B cell (primary cell): Measurements from ENCODE around the gene ENG. TPM values are rescaled to one million over a fixed set of nuclear protein-coding genes. Genes with fewer than 3 reads are reported as not detected.

Experiments
- ATAC-seq: fragments of 200-7000 bp; cut with Tn5 transposase; one replicate; pipeline ENCODE4 v1.10.0; 2021; ENCODE audit warnings: low read depth, mild to moderate bottlenecking, moderate number of reproducible peaks, moderate library complexity
- CTCF ChIA-PET: fragments of 350-600 bp; sonication (Branson Sonifier 250); formaldehyde crosslinking; loops from one replicate; lab custom pipeline; 2021; ENCODE audit warnings: antibody characterized with exemption, inconsistent platforms; lab: Charles Lee
- POLR2A ChIA-PET: fragments of 350-600 bp; sonication (Branson Sonifier 250); formaldehyde crosslinking; loops from one replicate; lab custom pipeline; 2021; ENCODE audit warnings: antibody characterized with exemption; lab: Charles Lee
- DNase-seq: peaks from one replicate; pipeline ENCODE4 v3.0.0; 2013
- H2AFZ ChIP-seq: 2 replicates; pipeline ENCODE4 v1.6.1; 2012; ENCODE audit warnings: mild to moderate bottlenecking, low read depth, low read length; ENCODE audit not compliant: insufficient read depth, poor library complexity, severe bottlenecking
- H3K27ac ChIP-seq, 2 donors: 1 replicate in 1 of 2; 2 replicates in 1 of 2; pipeline ENCODE4 v1.5.1; 2012 to 2013; ENCODE audit warnings: low read length in 2 of 2, mild to moderate bottlenecking in 2 of 2, moderate library complexity in 1 of 2
- H3K27me3 ChIP-seq, 4 experiments: fragments of 200-600 bp in 1 of 4; sonication (generic) in 1 of 4; replicated peaks in 1 of 4; 1 replicate in 2 of 4; 2 replicates in 2 of 4; pipeline versions ENCODE4 v1.6.1 to v1.7.0; 2013 to 2016; ENCODE audit warnings: low read length in 3 of 4, mild to moderate bottlenecking in 2 of 4, mixed read lengths in 1 of 4, moderate library complexity in 1 of 4; ENCODE audit not compliant: insufficient read depth in 4 of 4, control insufficient read depth in 3 of 4; ENCODE audit errors: control extremely low read depth in 1 of 4
- H3K36me3 ChIP-seq, 2 experiments: replicated peaks in 1 of 2; 1 replicate in 1 of 2; 2 replicates in 1 of 2; pipeline versions ENCODE4 v1.6.1 to v1.7.1; 2013; ENCODE audit warnings: low read length in 1 of 2; ENCODE audit not compliant: insufficient read depth in 2 of 2, control insufficient read depth in 1 of 2; ENCODE audit errors: control extremely low read depth in 1 of 2, extremely low read depth in 1 of 2
- H3K4me1 ChIP-seq, 2 donors: fragments of 200-600 bp in 1 of 2; sonication (generic) in 1 of 2; 1 replicate in 1 of 2; 2 replicates in 1 of 2; pipeline versions ENCODE4 v1.5.1 to v1.6.1; 2013 to 2017; ENCODE audit warnings: low read length in 2 of 2; ENCODE audit not compliant: control insufficient read depth in 2 of 2, insufficient read depth in 2 of 2
- H3K4me2 ChIP-seq: replicated peaks from 2 replicates; pipeline ENCODE3; 2012; ENCODE audit warnings: mild to moderate bottlenecking, low read depth, low read length; ENCODE audit not compliant: poor library complexity, severe bottlenecking
- H3K4me3 ChIP-seq, 5 experiments: fragments of 200-600 bp in 1 of 5; sonication (generic) in 1 of 5; 1 replicate in 3 of 5; 2 replicates in 2 of 5; pipeline versions ENCODE4 v1.5.1 to v1.7.0; 2011 to 2016; ENCODE audit warnings: low read length in 4 of 5, mild to moderate bottlenecking in 4 of 5, low read depth in 2 of 5, control low read depth in 1 of 5, moderate library complexity in 1 of 5; ENCODE audit not compliant: insufficient read depth in 1 of 5; ENCODE audit errors: control extremely low read depth in 1 of 5, extremely low read depth in 1 of 5
- H3K79me2 ChIP-seq: fragments of 200-600 bp; sonication (generic); one replicate; pipeline ENCODE4 v1.6.0; 2016; ENCODE audit warnings: low read length; ENCODE audit not compliant: control insufficient read depth, insufficient read depth
- H3K9ac ChIP-seq: fragments of 200-600 bp; sonication (generic); 2 replicates; pipeline ENCODE4 v1.6.1; 2017; ENCODE audit warnings: mild to moderate bottlenecking, low read length, moderate library complexity
- H3K9me3 ChIP-seq, 3 donors: one replicate each; pipeline versions ENCODE4 v1.6.1 to v1.7.1; 2013; ENCODE audit warnings: low read length in 2 of 3; ENCODE audit not compliant: control insufficient read depth in 2 of 3, insufficient read depth in 1 of 3; ENCODE audit errors: control extremely low read depth in 1 of 3
- H4K20me1 ChIP-seq: 2 replicates; pipeline ENCODE4 v1.6.0; 2012; ENCODE audit warnings: mild to moderate bottlenecking, low read length; ENCODE audit not compliant: insufficient read depth, control insufficient read depth, poor library complexity, severe bottlenecking
- H3K27ac Mint-ChIP-seq: one replicate; pipeline ENCODE4 v1.8.0; 2021; ENCODE audit warnings: mixed read lengths
- H3K27me3 Mint-ChIP-seq: one replicate; pipeline ENCODE4 v1.8.0; 2021; ENCODE audit warnings: mixed read lengths
- H3K4me1 Mint-ChIP-seq: one replicate; pipeline ENCODE4 v1.8.0; 2021; ENCODE audit warnings: mixed read lengths
- H3K4me3 Mint-ChIP-seq: one replicate; pipeline ENCODE4 v1.8.0; 2021; ENCODE audit warnings: mixed read lengths
- H3K9me3 Mint-ChIP-seq: one replicate; pipeline ENCODE4 v1.8.0; 2022; ENCODE audit warnings: mixed read lengths; ENCODE audit not compliant: insufficient read depth
- CTCF ChIP-seq: fragments of 200-600 bp; IDR thresholded peaks from one replicate; pipeline ENCODE4 v1.8.0; 2022; ENCODE audit warnings: antibody characterized with exemption, mild to moderate bottlenecking
- EZH2 ChIP-seq: IDR thresholded peaks from 2 replicates; pipeline ENCODE4 v1.6.1; 2012; ENCODE audit warnings: borderline replicate concordance, low read depth, mild to moderate bottlenecking, moderate library complexity, low read length; ENCODE audit not compliant: insufficient read depth, poor library complexity, severe bottlenecking
- WGBS: methylation state at CpG from one replicate; pipeline ENCODE4 v1.1.5; 2013; ENCODE audit warnings: missing lambda C conversion rate; ENCODE audit not compliant: insufficient coverage; 5-methylcytosine and 5-hydroxymethylcytosine counted together
- intact Hi-C: fragments of 100-400 bp; cut with micrococcal nuclease; formaldehyde crosslinking; loops from one replicate; pipeline ENCODE4 v1.10.0; 2022
- polyA plus RNA-seq: library from polyadenylated mRNA; depleted of rRNA; stranded (reverse); fragments of >200 nt; gene quantifications from 2 replicates; pipeline ENCODE4 v1.2.3, GENCODE V29; 2012
- total RNA-seq, 2 donors: library from RNA; stranded (reverse); fragments of 120-200 nt in 1 of 2; gene quantifications; 1 replicate in 1 of 2; 2 replicates in 1 of 2; pipeline versions ENCODE4 v1.2.3 to v1.2.4, GENCODE V29; 2013 to 2022

The ENG gene
- total and polyA plus RNA-seq, 2 donors (not counting 1 experiment from before 2014, with no cell fraction given), result 5.4 to 12.6 TPM

- ATAC-seq (no peak), DNase-seq (no peak)
- Histone ChIP-seq H3K4me1 (peaks cover under 1 to 4% of the 10 kb centered on the region in 2 donors), H3K36me3 (no peaks in the 10 kb centered on the region), H2AFZ (no peak overlapping the region), H3K4me2 (no peak overlapping the region), H3K27me3 (no peaks in the 10 kb centered on the region), H3K9me3 (no peaks in the 10 kb centered on the region), H4K20me1 (no peaks in the 10 kb centered on the region), H3K27ac (no peak overlapping the region), H3K79me2 (peaks cover 4% of the 10 kb centered on the region), H3K9ac (no peak overlapping the region), H3K4me3 (no peak overlapping the region)
- intact Hi-C loops, result no loop called here
- no peak overlapping the region for H3K27ac Mint-ChIP-seq
- no peak overlapping the region for H3K4me3 Mint-ChIP-seq
- no peaks in the 10 kb centered on the region for H3K27me3 Mint-ChIP-seq
- 98% methylated on average over 13 of the region's 15 CpGs for WGBS
- TF ChIP-seq EZH2 (no peak), CTCF (no peak)
- no peaks in the 10 kb centered on the region for H3K9me3 Mint-ChIP-seq
- POLR2A ChIA-PET, result no interaction called here
- CTCF ChIA-PET, result interaction anchor here (0.5 to 1.4 kb wide), 3 partner anchors 9 to 29 kb away, joined by 3 to 4 read pairs (median 3); no protein-coding TSS in a partner anchor
- no peaks in the 10 kb centered on the region for H3K4me1 Mint-ChIP-seq
Observed at GRCh38 chr9:127841087-127841835, 13.2 kb downstream of the ENG start.

- ChIA-PET CTCF (interaction anchor here (0.7 kb wide), 1 partner anchor 31 kb away, joined by 3 read pairs; no protein-coding TSS in a partner anchor), POLR2A (interaction anchor here (0.6 kb wide), 1 partner anchor 30 kb away, joined by 8 read pairs; no protein-coding TSS in a partner anchor)
- intact Hi-C loops, result no loop called here
- Histone ChIP-seq H3K79me2 (peaks cover 4% of the 10 kb centered on the region), H3K9me3 (no peaks in the 10 kb centered on the region), H3K27me3 (no peaks in the 10 kb centered on the region), H3K36me3 (no peaks in the 10 kb centered on the region), H3K9ac (no peak overlapping the region), H3K4me1 (peaks cover 5 to 12% of the 10 kb centered on the region in 2 donors), H3K27ac (no peak overlapping the region), H3K4me2 (no peak overlapping the region), H2AFZ (no peak overlapping the region), H3K4me3 (no peak overlapping the region), H4K20me1 (no peaks in the 10 kb centered on the region)
- Mint-ChIP-seq H3K9me3 (no peaks in the 10 kb centered on the region), H3K4me3 (no peak overlapping the region), H3K27ac (no peak overlapping the region), H3K27me3 (no peaks in the 10 kb centered on the region), H3K4me1 (peaks cover 4% of the 10 kb centered on the region)
- 66% methylated on average over 18 of the region's 18 CpGs for WGBS
- DNase-seq (no peak), ATAC-seq (no peak)
- TF ChIP-seq CTCF, result no peak
- no peak for TF ChIP-seq EZH2
Observed at GRCh38 chr9:127838375-127839078, 15.9 kb downstream of the ENG start.
